Hepatocyte (in vitro differentiated cells): ENCODE measurements around the gene A3GALT2. TPM values are rescaled to one million over a fixed set of nuclear protein-coding genes. Genes with fewer than 3 reads are reported as not detected.
A peak's percentile ranks its signal among the peaks of the same experiment; 100 is the strongest.

Source experiments
- DNase-seq: peaks from one replicate; pipeline ENCODE4 v3.0.0-alpha.2; 2016; ENCODE audit warnings: low spot score
- H2AFZ ChIP-seq: fragments of 200-600 bp; sonication (generic); 2 replicates; pipeline ENCODE4 v1.6.0; 2016; ENCODE audit warnings: antibody characterized with exemption, mild to moderate bottlenecking
- H3K27ac ChIP-seq: fragments of 200-600 bp; sonication (generic); 2 replicates; pipeline ENCODE4 v1.5.1; 2016; ENCODE audit warnings: mild to moderate bottlenecking
- H3K27me3 ChIP-seq: fragments of 200-600 bp; sonication (generic); 2 replicates; pipeline ENCODE4 v1.6.1; 2016
- H3K36me3 ChIP-seq: fragments of 200-600 bp; sonication (generic); replicated peaks from 2 replicates; pipeline ENCODE4 v1.5.1; 2016; ENCODE audit warnings: low read depth; ENCODE audit not compliant: insufficient read depth
- H3K4me1 ChIP-seq: fragments of 200-600 bp; sonication (generic); 2 replicates; pipeline ENCODE4 v1.5.1; 2016; ENCODE audit warnings: mild to moderate bottlenecking, moderate library complexity; ENCODE audit not compliant: insufficient read depth
- H3K4me2 ChIP-seq: fragments of 200-600 bp; sonication (generic); 2 replicates; pipeline ENCODE4 v1.6.0; 2016
- H3K4me3 ChIP-seq: fragments of 200-600 bp; sonication (generic); 2 replicates; pipeline ENCODE4 v1.5.1; 2016; ENCODE audit warnings: mild to moderate bottlenecking
- H3K79me2 ChIP-seq: fragments of 200-600 bp; sonication (generic); 2 replicates; pipeline ENCODE4 v1.6.0; 2017; ENCODE audit warnings: mild to moderate bottlenecking
- H3K9me2 ChIP-seq: fragments of 200-600 bp; sonication (generic); replicated peaks from 2 replicates; pipeline ENCODE4 v1.6.0; 2017; ENCODE audit warnings: mild to moderate bottlenecking; ENCODE audit not compliant: insufficient read depth
- H3K9me3 ChIP-seq: fragments of 200-600 bp; sonication (generic); 2 replicates; pipeline ENCODE4 v1.5.1; 2016; ENCODE audit warnings: low read depth, mild to moderate bottlenecking
- H4K20me1 ChIP-seq: fragments of 200-600 bp; sonication (generic); 2 replicates; pipeline ENCODE4 v1.6.0; 2016; ENCODE audit warnings: mild to moderate bottlenecking; ENCODE audit not compliant: insufficient read depth, poor library complexity, severe bottlenecking
- EZH2 ChIP-seq: fragments of 200-600 bp; sonication (generic); IDR thresholded peaks from 2 replicates; pipeline ENCODE4 v1.6.1; 2016; ENCODE audit warnings: antibody characterized with exemption, mild to moderate bottlenecking, borderline replicate concordance
- EZH2phosphoT487 ChIP-seq: fragments of 200-600 bp; sonication (generic); IDR thresholded peaks from one replicate; pipeline ENCODE4 v1.6.1; 2018; ENCODE audit warnings: antibody characterized with exemption, mild to moderate bottlenecking, low read depth, moderate library complexity; ENCODE audit not compliant: unreplicated experiment, severe bottlenecking
- WGBS: methylation state at CpG from one replicate; pipeline ENCODE4 v1.1.6; 2016; ENCODE audit warnings: low lambda C conversion rate; ENCODE audit errors: missing lambda C conversion rate; 5-methylcytosine and 5-hydroxymethylcytosine counted together
- polyA plus RNA-seq: library from polyadenylated mRNA; unstranded; fragments of >200 nt; fragmentation: Nextera tagmentation; extraction: Ambion mirVana; gene quantifications from 2 replicates; pipeline ENCODE4 v1.2.1, GENCODE V29; 2016
- total RNA-seq: library from RNA; depleted of rRNA; stranded (reverse); fragments of >200 nt; gene quantifications from 2 replicates; pipeline ENCODE4 v1.2.3, GENCODE V29; 2014
- TF ChIP-seq, protein P1 (sequence below): fragments of 200-600 bp; sonication (generic); IDR thresholded peaks from 2 replicates; pipeline ENCODE4 v1.5.1; 2016; ENCODE audit warnings: antibody characterized with exemption, mild to moderate bottlenecking; ENCODE audit not compliant: poor library complexity

A3GALT2 gene
- total and polyA plus RNA-seq, 2 experiments from 2014 or later, result not detected

DNA sequence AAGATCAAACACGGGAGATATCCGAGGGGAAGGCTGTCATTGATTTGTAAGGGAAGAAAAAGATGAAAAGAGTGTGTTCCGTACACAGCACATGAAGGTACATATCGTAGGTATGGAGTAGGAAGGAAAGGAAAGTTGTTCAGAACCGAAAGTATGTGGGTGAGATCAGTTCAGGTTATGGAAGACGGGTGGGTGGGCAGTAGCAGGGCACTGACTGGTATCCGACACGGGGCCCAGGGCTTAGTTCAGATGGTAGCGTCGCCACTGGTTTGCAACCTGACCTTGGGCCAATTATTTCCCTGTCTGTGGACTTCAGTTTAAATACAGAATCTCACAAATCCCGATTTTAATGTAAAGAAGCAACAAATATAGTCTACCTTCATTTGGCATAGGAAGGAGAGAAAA is 27.8 kb upstream of the A3GALT2 start:
- peaks cover 45% of the 10 kb centered on the region for H4K20me1 ChIP-seq
- WGBS, result 2% methylated on average over 11 of the region's 11 CpGs
- no peaks in the 10 kb centered on the region for H3K27me3 ChIP-seq
- peak overlapping the region; percentile 93 for H3K4me2 ChIP-seq
- DNase-seq, result no peak
- H3K4me3 ChIP-seq, result peak overlapping the region; percentile 92
- TF ChIP-seq EZH2phosphoT487, result no peak
- TF ChIP-seq, protein P1, sequence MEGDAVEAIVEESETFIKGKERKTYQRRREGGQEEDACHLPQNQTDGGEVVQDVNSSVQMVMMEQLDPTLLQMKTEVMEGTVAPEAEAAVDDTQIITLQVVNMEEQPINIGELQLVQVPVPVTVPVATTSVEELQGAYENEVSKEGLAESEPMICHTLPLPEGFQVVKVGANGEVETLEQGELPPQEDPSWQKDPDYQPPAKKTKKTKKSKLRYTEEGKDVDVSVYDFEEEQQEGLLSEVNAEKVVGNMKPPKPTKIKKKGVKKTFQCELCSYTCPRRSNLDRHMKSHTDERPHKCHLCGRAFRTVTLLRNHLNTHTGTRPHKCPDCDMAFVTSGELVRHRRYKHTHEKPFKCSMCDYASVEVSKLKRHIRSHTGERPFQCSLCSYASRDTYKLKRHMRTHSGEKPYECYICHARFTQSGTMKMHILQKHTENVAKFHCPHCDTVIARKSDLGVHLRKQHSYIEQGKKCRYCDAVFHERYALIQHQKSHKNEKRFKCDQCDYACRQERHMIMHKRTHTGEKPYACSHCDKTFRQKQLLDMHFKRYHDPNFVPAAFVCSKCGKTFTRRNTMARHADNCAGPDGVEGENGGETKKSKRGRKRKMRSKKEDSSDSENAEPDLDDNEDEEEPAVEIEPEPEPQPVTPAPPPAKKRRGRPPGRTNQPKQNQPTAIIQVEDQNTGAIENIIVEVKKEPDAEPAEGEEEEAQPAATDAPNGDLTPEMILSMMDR, result no peak
- TF ChIP-seq EZH2, result no peak
- peaks cover 60% of the 10 kb centered on the region for H3K79me2 ChIP-seq
- H3K36me3 ChIP-seq, result no peaks in the 10 kb centered on the region
- H2AFZ ChIP-seq, result no peak overlapping the region
- H3K4me1 ChIP-seq, result peaks cover 52% of the 10 kb centered on the region
- H3K9me2 ChIP-seq, result no peaks in the 10 kb centered on the region
- H3K9me3 ChIP-seq, result no peaks in the 10 kb centered on the region
- peak overlapping the region; percentile 96 for H3K27ac ChIP-seq

DNA sequence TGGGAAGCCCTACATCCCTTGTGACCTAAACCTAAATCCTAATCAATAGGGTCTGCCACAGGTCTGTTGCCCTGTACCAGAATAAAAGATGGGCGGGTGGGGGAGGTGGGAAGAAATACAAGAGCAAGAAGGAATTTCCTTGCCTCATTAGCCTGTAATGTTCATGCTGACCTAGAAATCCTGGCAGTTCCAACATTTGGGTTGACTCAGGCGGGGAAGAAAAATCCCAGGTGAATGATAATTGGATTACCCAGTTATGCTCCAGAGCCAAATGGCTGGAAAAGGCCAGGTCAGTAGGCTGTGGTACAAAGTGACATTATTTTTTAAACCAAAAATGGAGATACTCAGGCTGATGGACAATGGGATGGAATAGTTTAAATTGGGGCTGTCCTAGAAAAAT is 27.3 kb upstream of the A3GALT2 start:
- Histone ChIP-seq H3K79me2 (peaks cover 64% of the 10 kb centered on the region), H3K4me1 (peaks cover 56% of the 10 kb centered on the region), H3K36me3 (no peaks in the 10 kb centered on the region), H2AFZ (no peak overlapping the region), H4K20me1 (peaks cover 48% of the 10 kb centered on the region), H3K9me2 (no peaks in the 10 kb centered on the region), H3K4me3 (peak overlapping the region; percentile 92), H3K4me2 (peak overlapping the region; percentile 93), H3K9me3 (no peaks in the 10 kb centered on the region), H3K27ac (peak overlapping the region; percentile 96), H3K27me3 (no peaks in the 10 kb centered on the region)
- TF ChIP-seq EZH2 (no peak), EZH2phosphoT487 (no peak)
- TF ChIP-seq, protein P1, result no peak
- no peak for DNase-seq
- 57% methylated on average over 2 of the region's 2 CpGs for WGBS

DNA sequence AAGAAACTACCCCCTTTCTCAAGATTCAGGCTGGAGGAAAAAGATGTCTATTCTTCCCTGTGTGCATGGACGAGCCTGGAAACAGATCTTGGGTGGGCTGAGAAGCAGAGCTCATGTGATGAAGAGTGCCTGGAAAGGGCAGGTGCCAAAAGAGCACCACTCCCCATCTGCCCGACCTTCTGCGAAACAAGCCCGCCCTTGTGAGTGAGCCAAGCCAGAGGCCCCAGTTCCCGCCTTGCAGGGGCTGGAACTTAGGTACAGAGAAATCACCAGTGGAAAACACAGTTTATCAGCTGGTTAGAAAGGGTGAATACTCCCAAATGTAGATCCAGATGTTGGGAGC is 26.7 kb upstream of the A3GALT2 start:
- Histone ChIP-seq H3K9me2 (no peaks in the 10 kb centered on the region), H3K9me3 (no peaks in the 10 kb centered on the region), H3K27ac (peak overlapping the region; percentile 96), H3K4me2 (peak overlapping the region; percentile 93), H3K79me2 (peaks cover 70% of the 10 kb centered on the region), H3K27me3 (no peaks in the 10 kb centered on the region), H4K20me1 (peaks cover 53% of the 10 kb centered on the region), H2AFZ (no peak overlapping the region), H3K36me3 (no peaks in the 10 kb centered on the region), H3K4me1 (peaks cover 61% of the 10 kb centered on the region), H3K4me3 (peak overlapping the region; percentile 92)
- DNase-seq, result peak; percentile 53
- 25% methylated on average over 5 of the region's 5 CpGs for WGBS
- TF ChIP-seq EZH2phosphoT487, result no peak
- TF ChIP-seq, protein P1, result no peak
- TF ChIP-seq EZH2, result no peak
